A673 (cell line): Measurements from ENCODE around the gene CHIT1. TPM values are rescaled to one million over a fixed set of nuclear protein-coding genes. Genes with fewer than 3 reads are reported as not detected.
"Not testable (repeated sequence)": the region's sequence is repeated elsewhere in the genome, so short reads cannot be mapped to it uniquely, and the experiment has no call there.

ENCODE experiments used
- BruUV-seq: library from RNA; stranded (reverse); fragments of 400-500 nt; replicated peaks from 2 replicates; lab custom pipeline; 2021; lab: Mats Ljungman, UMichigan
- CTCF ChIA-PET: fragments of 300-600 bp; sonication (Branson Sonifier 250); formaldehyde crosslinking; loops from one replicate; lab custom pipeline; 2022; ENCODE audit warnings: antibody characterized with exemption; lab: Charles Lee
- POLR2A ChIA-PET: fragments of 300-600 bp; sonication (Branson Sonifier 250); formaldehyde crosslinking; loops from one replicate; lab custom pipeline; 2022; ENCODE audit warnings: antibody characterized with exemption; ENCODE audit not compliant: low non-redundant PET; lab: Charles Lee
- DNase-seq: peaks from one replicate; pipeline ENCODE4 v3.0.0-alpha.2; 2015; ENCODE audit warnings: low spot score
- H3K27ac ChIP-seq: fragments of 200-600 bp; sonication (generic); 2 replicates; pipeline ENCODE4 v1.5.1; 2016; ENCODE audit warnings: mixed run types, low read depth, mild to moderate bottlenecking, mixed read lengths, antibody characterized with exemption, low read length; ENCODE audit not compliant: poor library complexity, severe bottlenecking
- H3K27me3 ChIP-seq: fragments of 200-600 bp; sonication (generic); replicated peaks from 2 replicates; pipeline ENCODE4 v1.6.1; 2017; ENCODE audit warnings: mixed run types, low read depth, mild to moderate bottlenecking, mixed read lengths, antibody characterized with exemption, low read length; ENCODE audit not compliant: insufficient read depth, poor library complexity
- H3K36me3 ChIP-seq: fragments of 200-600 bp; sonication (generic); 2 replicates; pipeline ENCODE4 v1.6.1; 2016; ENCODE audit warnings: mixed run types, mild to moderate bottlenecking, mixed read lengths, antibody characterized with exemption, low read length; ENCODE audit not compliant: insufficient read depth, poor library complexity, severe bottlenecking
- H3K4me1 ChIP-seq: fragments of 200-600 bp; sonication (generic); 2 replicates; pipeline ENCODE4 v1.6.1; 2017; ENCODE audit warnings: mixed run types, mild to moderate bottlenecking, mixed read lengths, antibody characterized with exemption, low read length; ENCODE audit not compliant: insufficient read depth, poor library complexity, severe bottlenecking
- H3K4me3 ChIP-seq: fragments of 200-600 bp; sonication (generic); 2 replicates; pipeline ENCODE4 v1.5.1; 2016; ENCODE audit warnings: low read depth, mixed run types, mild to moderate bottlenecking, mixed read lengths, low read length; ENCODE audit not compliant: poor library complexity, severe bottlenecking
- H3K9me3 ChIP-seq: fragments of 200-600 bp; sonication (generic); 2 replicates; pipeline ENCODE4 v1.6.1; 2016; ENCODE audit warnings: mixed run types, low read depth, mild to moderate bottlenecking, mixed read lengths, antibody characterized with exemption, low read length; ENCODE audit not compliant: poor library complexity, severe bottlenecking
- CTCF ChIP-seq: fragments of 300-800, 200-600 bp; sonication (generic); conservative IDR thresholded peaks from 2 replicates; pipeline ENCODE4 v1.5.1; 2017; ENCODE audit warnings: low read depth, mild to moderate bottlenecking, antibody characterized with exemption, low read length, moderate library complexity, mixed read lengths
- EZH2 ChIP-seq: fragments of 200-600 bp; sonication (generic); IDR thresholded peaks from 2 replicates; pipeline ENCODE4 v1.6.1; 2017; ENCODE audit warnings: borderline replicate concordance, low read depth, mild to moderate bottlenecking, mixed read lengths, antibody characterized with exemption, low read length; ENCODE audit not compliant: poor library complexity, severe bottlenecking
- intact Hi-C: fragments of 100-400 bp; cut with micrococcal nuclease; formaldehyde crosslinking; loops from one replicate; pipeline ENCODE4 v1.10.0; 2022; ENCODE audit not compliant: unreplicated experiment
- total RNA-seq: library from RNA; stranded (reverse); gene quantifications from 2 replicates; pipeline ENCODE4 v1.2.3, GENCODE V29; 2021

CHIT1 gene
- total RNA-seq, 1 experiment from 2014 or later, result not detected

DNA sequence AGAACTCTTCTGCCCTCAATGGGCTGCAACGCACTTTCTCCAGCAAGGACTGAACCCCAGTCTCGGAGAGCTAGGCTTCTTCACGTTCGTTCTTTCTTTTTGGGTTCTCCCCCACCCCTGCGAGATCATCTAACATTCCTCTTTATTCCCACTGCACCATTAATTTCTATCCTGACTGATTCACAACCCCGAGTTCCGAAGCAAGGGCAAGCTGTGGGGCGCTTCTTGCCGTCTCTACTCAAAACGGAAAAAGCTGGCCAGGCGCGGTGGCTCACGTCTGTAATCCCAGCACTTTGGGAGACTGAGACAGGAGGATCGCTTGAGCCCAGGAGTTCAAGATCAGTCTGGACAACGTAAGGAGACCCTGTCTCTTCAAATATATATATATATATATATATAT is 38.4 kb upstream of the CHIT1 start:
- CTCF ChIA-PET, result interaction anchor here (0.6 to 4.8 kb wide), 26 partner anchors 10 to 428 kb away, joined by 3 to 52 read pairs (median 5); partner anchors contain the start of gene PPFIA4
- no TSS peak for BruUV-seq
- Histone ChIP-seq H3K27ac (no peak overlapping the region), H3K36me3 (no peaks in the 10 kb centered on the region), H3K4me1 (peaks cover 21% of the 10 kb centered on the region), H3K4me3 (peak overlapping the region; percentile 52), H3K9me3 (no peaks in the 10 kb centered on the region), H3K27me3 (no peaks in the 10 kb centered on the region)
- no peak for DNase-seq
- POLR2A ChIA-PET, result no interaction called here
- TF ChIP-seq EZH2 (no peak), CTCF (no peak)
- intact Hi-C loops, result loop anchor here (2.0 kb wide), 2 partner anchors 229 to 237 kb away; no protein-coding TSS in a partner anchor

- intact Hi-C loops, result no loop called here
- no peaks in the 10 kb centered on the region for H3K27me3 ChIP-seq
- POLR2A ChIA-PET, result no interaction called here
- CTCF ChIA-PET, result interaction anchor here (0.5 to 4.8 kb wide), 28 partner anchors 10 to 428 kb away, joined by 3 to 52 read pairs (median 5); partner anchors contain the start of gene PPFIA4
- no peaks in the 10 kb centered on the region for H3K9me3 ChIP-seq
- H3K27ac ChIP-seq, result peak overlapping the region; percentile 39
- peaks cover 16% of the 10 kb centered on the region for H3K4me1 ChIP-seq
- peak overlapping the region; percentile 52 for H3K4me3 ChIP-seq
- DNase-seq, result peak; percentile 95
- BruUV-seq, result no TSS peak
- no peak for TF ChIP-seq EZH2
- peak; percentile 94 for TF ChIP-seq CTCF
- no peaks in the 10 kb centered on the region for H3K36me3 ChIP-seq
These were observed 37.9 kb upstream of the CHIT1 start for GRCh38 chr1:203267347-203267846.

- H3K9me3 ChIP-seq, intact Hi-C loops, BruUV-seq: not testable (repeated sequence)
These were observed 36.7 kb upstream of the CHIT1 start for GRCh38 chr1:203266140-203266539.

DNA sequence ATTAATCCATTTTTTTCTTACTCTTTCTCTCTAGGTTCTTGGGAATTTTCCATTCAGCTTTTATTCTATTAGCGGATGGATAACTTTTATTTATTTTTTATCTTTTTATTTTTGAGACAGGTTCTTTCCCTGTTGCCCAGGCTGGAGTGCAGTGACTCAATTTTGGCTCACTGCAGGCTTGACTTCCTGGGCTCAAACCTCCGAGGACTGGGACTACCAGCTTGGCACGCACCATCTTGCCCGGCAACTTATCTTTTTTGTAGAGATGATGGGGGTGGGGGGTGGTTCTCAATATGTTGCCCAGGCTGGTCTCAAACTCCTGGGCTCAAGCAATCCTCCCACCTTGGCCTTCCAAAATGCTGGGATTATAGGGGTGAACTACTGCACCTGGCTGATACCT is 36.1 kb upstream of the CHIT1 start:
- BruUV-seq, result no TSS peak
- Histone ChIP-seq H3K4me3 (no peak overlapping the region), H3K27ac (no peak overlapping the region), H3K9me3 (no peaks in the 10 kb centered on the region), H3K36me3 (no peaks in the 10 kb centered on the region), H3K27me3 (no peaks in the 10 kb centered on the region), H3K4me1 (peaks cover 4% of the 10 kb centered on the region)
- no peak for DNase-seq
- intact Hi-C loops, result no loop called here
- TF ChIP-seq EZH2, result no peak
- no peak for TF ChIP-seq CTCF
- POLR2A ChIA-PET, result no interaction called here
- CTCF ChIA-PET, result no interaction called here

More at GRCh38 chr1:203266140-203266539, 36.7 kb upstream of the CHIT1 start:
- H3K27me3 ChIP-seq, POLR2A ChIA-PET, H3K27ac ChIP-seq, H3K36me3 ChIP-seq, H3K4me1 ChIP-seq, H3K4me3 ChIP-seq, DNase-seq: not testable (repeated sequence)
- CTCF ChIA-PET, result interaction anchor here (1.7 kb wide), 1 partner anchor 240 kb away, joined by 9 read pairs; the partner anchor contains the start of gene PPFIA4
